Epithelial cell of proximal tubule (primary cell): ENCODE measurements around the gene LMO1. TPM values are rescaled to one million over a fixed set of nuclear protein-coding genes. Genes with fewer than 3 reads are reported as not detected.

Experiments used
- DNase-seq: peaks from one replicate; pipeline ENCODE4 v3.0.0-alpha.2; 2011; ENCODE audit warnings: low read depth
- H3K4me3 ChIP-seq: 2 replicates; pipeline ENCODE4 v1.5.1; 2011; ENCODE audit warnings: low read depth, mild to moderate bottlenecking, low read length
- CTCF ChIP-seq: conservative IDR thresholded peaks from 2 replicates; pipeline ENCODE4 v1.5.1; 2012; ENCODE audit warnings: low read depth, mild to moderate bottlenecking, low read length
- total RNA-seq: library from RNA; depleted of rRNA; stranded (reverse); fragments of >200 nt; gene quantifications from 2 replicates; pipeline ENCODE4 v1.2.3, GENCODE V29; 2015

LMO1 gene
- total RNA-seq, 1 donor from 2014 or later: not detected

- no peak for TF ChIP-seq CTCF
- peak overlapping the region; percentile 39 for H3K4me3 ChIP-seq
- DNase-seq: no peak
Measured at GRCh38 chr11:8263109-8263768, 439 bp downstream of the LMO1 start.

- no peak for DNase-seq
- peak overlapping the region; percentile 39 for H3K4me3 ChIP-seq
- TF ChIP-seq CTCF: no peak
Measured at GRCh38 chr11:8262552-8263108, 1.0 kb downstream of the LMO1 start.

GRCh38 chr11:8261921-8262551 is 1.6 kb downstream of the LMO1 start:
- no peak overlapping the region for H3K4me3 ChIP-seq
- no peak for DNase-seq
- TF ChIP-seq CTCF: no peak

- no peak overlapping the region for H3K4me3 ChIP-seq
- no peak for TF ChIP-seq CTCF
- no peak for DNase-seq
Measured at GRCh38 chr11:8261291-8261690, 2.4 kb downstream of the LMO1 start.

GRCh38 chr11:8260202-8260966 is 3.3 kb downstream of the LMO1 start:
- no peak for DNase-seq
- no peak overlapping the region for H3K4me3 ChIP-seq
- TF ChIP-seq CTCF: no peak

GRCh38 chr11:8259306-8259959 is 4.2 kb downstream of the LMO1 start:
- no peak overlapping the region for H3K4me3 ChIP-seq
- no peak for TF ChIP-seq CTCF
- DNase-seq: no peak
